ENCODE results near the gene BGN.

Gene BGN

DNA sequence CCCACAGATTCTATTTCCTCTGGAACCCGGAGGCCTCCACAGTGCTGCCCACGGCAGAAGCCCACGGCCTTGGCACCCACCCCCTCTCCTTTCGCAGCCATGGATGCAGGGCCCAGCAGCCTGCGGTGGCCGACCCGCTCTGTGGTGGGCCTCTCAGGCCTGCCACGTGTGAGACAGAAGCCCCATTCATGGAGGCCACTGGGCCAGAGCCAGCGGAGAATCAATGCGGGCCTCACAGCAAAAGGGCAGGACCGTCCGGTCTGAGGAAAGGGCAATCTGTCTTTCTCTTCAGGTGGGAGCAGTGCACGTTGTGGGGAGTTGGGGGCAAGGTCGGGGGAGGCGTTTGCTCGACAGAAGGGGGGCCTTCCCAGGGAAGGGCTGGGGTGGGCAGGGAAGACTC, 16.0 kb upstream of the BGN start:
- Histone ChIP-seq H3K4me2 (ENCODE audit: low read length) (no peak overlapping the region), H3K4me3 (ENCODE audit: low read depth, low read length) (no peak overlapping the region), H3K79me2 (ENCODE audit: control insufficient read depth, insufficient read depth, low read length, poor library complexity) (no peaks in the 10 kb centered on the region), H3K4me1 (ENCODE audit: control insufficient read depth in 1 of 2, insufficient read depth in 2 of 2, low read length in 2 of 2) (peaks cover 19 to 25% of the 10 kb centered on the region in 2 experiments), H3K9me3 (ENCODE audit: insufficient read depth, low read depth, low read length) (no peaks in the 10 kb centered on the region), H3K18ac (ENCODE audit: low read length) (no peak overlapping the region), H2BK5ac (ENCODE audit: low read depth, low read length, poor library complexity) (no peak overlapping the region), H3K36me3 (ENCODE audit: control insufficient read depth in 1 of 2, insufficient read depth in 2 of 2, low read length in 2 of 2) (no peaks in the 10 kb centered on the region), H3K23ac (ENCODE audit: low read length) (no peak overlapping the region), H2AK5ac (ENCODE audit: low read length) (no peak overlapping the region), H3K79me1 (ENCODE audit: low read length) (peaks cover 10% of the 10 kb centered on the region), H3K14ac (ENCODE audit: low read length) (no peak overlapping the region), H3K27ac (ENCODE audit: low read depth, low read length) (no peak overlapping the region), H3K9ac (ENCODE audit: low read length) (no peak overlapping the region), H2BK120ac (ENCODE audit: insufficient read depth, low read length, poor library complexity) (no peak overlapping the region), H4K8ac (ENCODE audit: low read depth, low read length) (no peak overlapping the region), H3K27me3 (ENCODE audit: insufficient read depth, low read length) (no peaks in the 10 kb centered on the region), H3K4ac (ENCODE audit: low read depth, low read length) (no peak overlapping the region), H4K12ac (ENCODE audit: low read depth, low read length) (no peak overlapping the region), H2BK12ac (ENCODE audit: low read length) (no peak overlapping the region), H4K91ac (ENCODE audit: low read depth, low read length) (no peak overlapping the region), H2AFZ (ENCODE audit: insufficient read depth, low read length, poor library complexity) (no peak overlapping the region)
- DNase-seq, result no peak
- no CpG with 5 or more reads among the region's 16 CpGs for WGBS (ENCODE audit: extremely low coverage, insufficient coverage, insufficient read length)

DNA sequence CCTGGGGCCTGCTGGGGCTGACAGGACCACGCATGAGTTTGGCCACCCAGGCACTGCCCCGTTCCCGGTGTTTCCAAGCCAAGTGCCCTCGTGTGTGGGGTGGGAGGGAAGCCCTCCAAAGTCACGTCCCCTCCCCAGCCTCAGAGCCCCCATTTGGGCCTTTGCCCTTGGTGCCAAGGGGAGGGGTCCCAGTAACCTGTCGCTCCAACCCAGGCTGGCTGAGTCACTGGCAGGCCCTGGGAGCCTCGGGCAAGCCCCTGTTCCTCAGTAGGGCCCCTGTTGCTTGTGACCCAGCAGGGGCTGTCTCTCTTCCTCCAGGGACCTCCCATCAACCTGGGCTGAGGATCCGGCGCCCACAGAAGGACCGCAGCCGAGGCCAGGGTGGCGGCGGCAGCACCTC, 13.7 kb upstream of the BGN start:
- H2AFZ ChIP-seq (ENCODE audit: insufficient read depth, low read length, poor library complexity), result no peak overlapping the region
- no peak overlapping the region for H2BK120ac ChIP-seq (ENCODE audit: insufficient read depth, low read length, poor library complexity)
- no peak overlapping the region for H3K14ac ChIP-seq (ENCODE audit: low read length)
- H3K9me3 ChIP-seq (ENCODE audit: insufficient read depth, low read depth, low read length), result no peaks in the 10 kb centered on the region
- H2BK5ac ChIP-seq (ENCODE audit: low read depth, low read length, poor library complexity), result no peak overlapping the region
- no peak overlapping the region for H3K4me3 ChIP-seq (ENCODE audit: low read depth, low read length)
- no peak overlapping the region for H2AK5ac ChIP-seq (ENCODE audit: low read length)
- no peak overlapping the region for H4K12ac ChIP-seq (ENCODE audit: low read depth, low read length)
- H4K8ac ChIP-seq (ENCODE audit: low read depth, low read length), result no peak overlapping the region
- peaks cover 6% of the 10 kb centered on the region for H3K79me1 ChIP-seq (ENCODE audit: low read length)
- H3K18ac ChIP-seq (ENCODE audit: low read length), result no peak overlapping the region
- H3K4ac ChIP-seq (ENCODE audit: low read depth, low read length), result no peak overlapping the region
- H3K27ac ChIP-seq (ENCODE audit: low read depth, low read length), result no peak overlapping the region
- H3K23ac ChIP-seq (ENCODE audit: low read length), result no peak overlapping the region
- H3K79me2 ChIP-seq (ENCODE audit: control insufficient read depth, insufficient read depth, low read length, poor library complexity), result no peaks in the 10 kb centered on the region
- no peak overlapping the region for H2BK12ac ChIP-seq (ENCODE audit: low read length)
- no CpG with 5 or more reads among the region's 13 CpGs for WGBS (ENCODE audit: extremely low coverage, insufficient coverage, insufficient read length)
- H3K4me2 ChIP-seq (ENCODE audit: low read length), result no peak overlapping the region
- peak overlapping the region; percentile 51 for H4K91ac ChIP-seq (ENCODE audit: low read depth, low read length)
- no peak overlapping the region for H3K9ac ChIP-seq (ENCODE audit: low read length)
- no peaks in the 10 kb centered on the region for H3K27me3 ChIP-seq (ENCODE audit: insufficient read depth, low read length)
- no peak for DNase-seq
- H3K36me3 ChIP-seq (ENCODE audit: control insufficient read depth in 1 of 2, insufficient read depth in 2 of 2, low read length in 2 of 2), result no peaks in the 10 kb centered on the region
- peaks cover 10 to 13% of the 10 kb centered on the region in 2 experiments for H3K4me1 ChIP-seq (ENCODE audit: control insufficient read depth in 1 of 2, insufficient read depth in 2 of 2, low read length in 2 of 2)

DNA sequence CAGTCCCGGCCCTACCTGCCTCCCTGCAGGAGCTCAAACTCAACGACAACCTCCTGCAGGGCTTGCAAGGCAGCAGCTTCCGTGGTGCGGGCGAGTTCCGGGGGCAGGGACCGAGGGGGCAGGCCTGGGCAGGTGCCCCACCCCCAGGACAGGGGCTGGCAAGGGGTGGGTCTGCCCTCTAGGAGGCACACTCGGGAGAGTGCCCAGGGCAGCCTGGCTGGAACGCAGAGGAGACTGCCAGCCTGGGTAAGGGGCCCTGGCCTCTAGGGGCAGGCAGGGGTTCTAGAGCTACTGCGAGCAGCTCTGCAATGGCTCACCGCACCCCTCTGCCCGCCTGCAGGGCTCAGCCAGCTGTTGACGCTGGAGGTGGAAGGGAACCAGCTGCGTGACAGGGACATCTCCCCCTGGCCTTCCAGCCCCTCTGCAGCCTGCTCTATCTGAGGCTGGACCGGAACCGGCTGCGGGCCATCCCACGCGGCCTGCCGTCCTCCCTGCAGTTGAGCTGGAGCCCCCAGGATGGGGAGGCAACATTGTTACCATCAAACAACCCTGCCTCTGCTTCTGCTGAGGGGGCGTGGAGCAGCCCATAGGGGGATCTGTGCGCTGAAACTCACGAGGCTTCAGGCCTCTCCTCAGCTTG, 12.3 kb upstream of the BGN start:
- Histone ChIP-seq H4K8ac (ENCODE audit: low read depth, low read length) (no peak overlapping the region), H3K36me3 (ENCODE audit: control insufficient read depth in 1 of 2, insufficient read depth in 2 of 2, low read length in 2 of 2) (no peaks in the 10 kb centered on the region), H2AK5ac (ENCODE audit: low read length) (no peak overlapping the region), H3K79me1 (ENCODE audit: low read length) (peaks cover under 1% of the 10 kb centered on the region), H3K18ac (ENCODE audit: low read length) (no peak overlapping the region), H2BK5ac (ENCODE audit: low read depth, low read length, poor library complexity) (no peak overlapping the region), H3K27me3 (ENCODE audit: insufficient read depth, low read length) (no peaks in the 10 kb centered on the region), H3K27ac (ENCODE audit: low read depth, low read length) (no peak overlapping the region), H3K4me2 (ENCODE audit: low read length) (no peak overlapping the region), H3K4ac (ENCODE audit: low read depth, low read length) (no peak overlapping the region), H2BK12ac (ENCODE audit: low read length) (no peak overlapping the region), H3K14ac (ENCODE audit: low read length) (no peak overlapping the region), H4K91ac (ENCODE audit: low read depth, low read length) (no peak overlapping the region), H3K79me2 (ENCODE audit: control insufficient read depth, insufficient read depth, low read length, poor library complexity) (no peaks in the 10 kb centered on the region), H3K4me1 (ENCODE audit: control insufficient read depth in 1 of 2, insufficient read depth in 2 of 2, low read length in 2 of 2) (peaks cover 0 to 3% of the 10 kb centered on the region in 2 experiments), H3K4me3 (ENCODE audit: low read depth, low read length) (no peak overlapping the region), H3K9me3 (ENCODE audit: insufficient read depth, low read depth, low read length) (no peaks in the 10 kb centered on the region), H2AFZ (ENCODE audit: insufficient read depth, low read length, poor library complexity) (no peak overlapping the region), H2BK120ac (ENCODE audit: insufficient read depth, low read length, poor library complexity) (no peak overlapping the region), H3K9ac (ENCODE audit: low read length) (no peak overlapping the region), H3K23ac (ENCODE audit: low read length) (no peak overlapping the region), H4K12ac (ENCODE audit: low read depth, low read length) (no peak overlapping the region)
- no peak for DNase-seq
- no CpG with 5 or more reads among the region's 23 CpGs for WGBS (ENCODE audit: extremely low coverage, insufficient coverage, insufficient read length)

DNA sequence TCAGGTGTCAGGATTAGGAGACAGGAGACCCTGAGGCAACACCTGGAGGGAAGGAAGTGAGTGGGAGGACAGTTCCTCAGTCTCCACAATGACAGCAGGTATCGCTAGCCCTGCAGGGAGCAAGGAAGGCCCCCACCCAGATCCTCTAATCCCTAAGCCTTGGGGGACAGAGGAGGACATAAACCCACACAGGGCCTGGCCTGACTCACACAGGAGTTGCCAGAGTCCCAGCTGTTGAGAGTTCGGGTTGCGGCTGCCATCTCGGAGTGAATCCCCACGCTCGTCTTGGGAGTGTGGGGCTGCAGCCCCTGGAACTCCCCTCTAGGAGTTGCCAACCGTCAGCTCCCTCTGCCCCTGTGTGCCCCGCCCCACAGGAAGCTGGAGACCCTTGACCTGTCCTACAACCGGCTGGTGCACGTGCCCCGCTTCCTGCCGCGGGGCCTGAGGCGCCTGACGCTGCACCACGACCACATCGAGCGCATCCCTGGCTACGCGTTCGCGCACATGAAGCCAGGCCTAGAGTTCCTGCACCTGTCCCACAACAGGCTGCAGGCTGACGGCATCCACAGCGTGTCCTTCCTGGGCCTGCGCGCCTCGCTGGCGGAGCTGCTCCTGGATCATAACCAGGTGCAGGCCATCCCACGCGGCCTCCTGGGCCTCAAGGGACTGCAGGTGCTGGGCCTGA, 9.2 kb upstream of the BGN start:
- H3K4me3 ChIP-seq (ENCODE audit: low read depth, low read length), result no peak overlapping the region
- H3K9me3 ChIP-seq (ENCODE audit: insufficient read depth, low read depth, low read length), result no peaks in the 10 kb centered on the region
- no peak overlapping the region for H3K14ac ChIP-seq (ENCODE audit: low read length)
- H3K27ac ChIP-seq (ENCODE audit: low read depth, low read length), result no peak overlapping the region
- no peaks in the 10 kb centered on the region for H3K79me2 ChIP-seq (ENCODE audit: control insufficient read depth, insufficient read depth, low read length, poor library complexity)
- no peak overlapping the region for H4K91ac ChIP-seq (ENCODE audit: low read depth, low read length)
- no peak overlapping the region for H2BK5ac ChIP-seq (ENCODE audit: low read depth, low read length, poor library complexity)
- no peak overlapping the region for H2BK120ac ChIP-seq (ENCODE audit: insufficient read depth, low read length, poor library complexity)
- DNase-seq, result no peak
- H3K4ac ChIP-seq (ENCODE audit: low read depth, low read length), result no peak overlapping the region
- H4K12ac ChIP-seq (ENCODE audit: low read depth, low read length), result no peak overlapping the region
- peaks cover 13% of the 10 kb centered on the region for H3K79me1 ChIP-seq (ENCODE audit: low read length)
- no peak overlapping the region for H2BK12ac ChIP-seq (ENCODE audit: low read length)
- H2AFZ ChIP-seq (ENCODE audit: insufficient read depth, low read length, poor library complexity), result no peak overlapping the region
- peaks cover 7 to 16% of the 10 kb centered on the region in 2 experiments for H3K4me1 ChIP-seq (ENCODE audit: control insufficient read depth in 1 of 2, insufficient read depth in 2 of 2, low read length in 2 of 2)
- WGBS (ENCODE audit: extremely low coverage, insufficient coverage, insufficient read length), result no CpG with 5 or more reads among the region's 30 CpGs
- no peak overlapping the region for H4K8ac ChIP-seq (ENCODE audit: low read depth, low read length)
- no peak overlapping the region for H3K18ac ChIP-seq (ENCODE audit: low read length)
- no peaks in the 10 kb centered on the region for H3K27me3 ChIP-seq (ENCODE audit: insufficient read depth, low read length)
- no peaks in the 10 kb centered on the region for H3K36me3 ChIP-seq (ENCODE audit: control insufficient read depth in 1 of 2, insufficient read depth in 2 of 2, low read length in 2 of 2)
- no peak overlapping the region for H3K9ac ChIP-seq (ENCODE audit: low read length)
- no peak overlapping the region for H2AK5ac ChIP-seq (ENCODE audit: low read length)
- H3K4me2 ChIP-seq (ENCODE audit: low read length), result no peak overlapping the region
- no peak overlapping the region for H3K23ac ChIP-seq (ENCODE audit: low read length)

Data from trophoblast cell (in vitro differentiated cells and primary cell).